Choroid plexus epithelial cell (primary cell): ENCODE measurements around the gene FAM193A.
"Not testable (repeated sequence)": the region's sequence is repeated elsewhere in the genome, so short reads cannot be mapped to it uniquely, and the experiment has no call there.

ENCODE experiments used
- DNase-seq: peaks from one replicate; pipeline ENCODE4 v3.0.0-alpha.2; 2010; ENCODE audit warnings: low read depth
- H3K4me3 ChIP-seq: 2 replicates; pipeline ENCODE4 v1.5.1; 2011; ENCODE audit warnings: low read depth, mild to moderate bottlenecking, control low read depth, low read length, moderate library complexity
- CTCF ChIP-seq: conservative IDR thresholded peaks from 2 replicates; pipeline ENCODE4 v1.5.1; 2011; ENCODE audit warnings: low read depth, mild to moderate bottlenecking, control low read depth, inconsistent platforms, low read length, moderate library complexity

The FAM193A gene

GRCh38 chr4:2545321-2546013 lies 9.0 kb downstream of the FAM193A start:
- no peak for DNase-seq
- no peak overlapping the region for H3K4me3 ChIP-seq
- TF ChIP-seq CTCF = no peak

- TF ChIP-seq CTCF = no peak
- no peak for DNase-seq
- no peak overlapping the region for H3K4me3 ChIP-seq
These were observed 9.9 kb downstream of the FAM193A start for GRCh38 chr4:2546286-2546823.

- DNase-seq, H3K4me3 ChIP-seq: not testable (repeated sequence)
These were observed 10.7 kb downstream of the FAM193A start for GRCh38 chr4:2546961-2547691.

GRCh38 chr4:2551118-2551517 lies 14.7 kb downstream of the FAM193A start:
- H3K4me3 ChIP-seq = no peak overlapping the region
- no peak for DNase-seq
- no peak for TF ChIP-seq CTCF

GRCh38 chr4:2552806-2553205 lies 16.4 kb downstream of the FAM193A start:
- TF ChIP-seq CTCF = no peak
- no peak overlapping the region for H3K4me3 ChIP-seq
- DNase-seq = no peak

GRCh38 chr4:2558301-2558700 lies 21.9 kb downstream of the FAM193A start:
- H3K4me3 ChIP-seq = no peak overlapping the region
- no peak for TF ChIP-seq CTCF
- no peak for DNase-seq

- TF ChIP-seq CTCF = no peak
These were observed 23.7 kb downstream of the FAM193A start for GRCh38 chr4:2560167-2560566.

More at GRCh38 chr4:2560167-2560566, 23.7 kb downstream of the FAM193A start:
- H3K4me3 ChIP-seq = no peak overlapping the region
- DNase-seq = no peak
